Activated CD4-positive, alpha-beta T cell treated with anti-CD3 and anti-CD28 coated beads, Interleukin-2, amount 50 U/mL, for 1 hour (primary cell): ENCODE results near the gene CHST6.
"Not testable (repeated sequence)": the region's sequence is repeated elsewhere in the genome, so short reads cannot be mapped to it uniquely, and the experiment has no call there.

ENCODE experiments used
- DNase-seq: peaks from one replicate; pipeline ENCODE4 v3.0.0-alpha.2; 2020

Gene CHST6

GRCh38 chr16:75432828-75433731 lies 62.2 kb downstream of the CHST6 start, which contains the start of gene CFDP1:
CFDP1 (minus strand) TSS chr16:75433503; CDS start chr16:75433352, 151 bp downstream.
- DNase-seq = peak; percentile 95

GRCh38 chr16:75429621-75430403 lies 65.4 kb downstream of the CHST6 start:
- DNase-seq = no peak

GRCh38 chr16:75426524-75426923 lies 68.7 kb downstream of the CHST6 start:
- DNase-seq = not testable (repeated sequence)

GRCh38 chr16:75424105-75424762 lies 71.0 kb downstream of the CHST6 start:
- DNase-seq = not testable (repeated sequence)

- no peak for DNase-seq
Observed at GRCh38 chr16:75423723-75424104, 71.5 kb downstream of the CHST6 start.
